Upper lobe of left lung (tissue), 6 donors: Measurements from ENCODE around the gene USP17L27. TPM values are rescaled to one million over a fixed set of nuclear protein-coding genes. Genes with fewer than 3 reads are reported as not detected.
"Not testable (repeated sequence)": the region's sequence is repeated elsewhere in the genome, so short reads cannot be mapped to it uniquely, and the experiment has no call there.

Experiments used
- ATAC-seq, 2 donors: fragments of 200-7000 bp; cut with Tn5 transposase; one replicate each; pipeline ENCODE4 v1.9.1; 2022; ENCODE audit warnings: mild to moderate bottlenecking in 2 of 2, moderate library complexity in 2 of 2; ENCODE audit not compliant: low FRiP score in 2 of 2
- DNase-seq, 2 donors: peaks; one replicate each; pipeline ENCODE4 v3.0.0-alpha.2; 2019 to 2020
- H3K27ac ChIP-seq, 4 donors: fragments of 200-600 bp; sonication (generic); one replicate each; pipeline ENCODE4 v1.5.1; 2016 to 2019
- H3K27me3 ChIP-seq, 4 donors: fragments of 200-600 bp; sonication (generic); one replicate each; pipeline ENCODE4 v1.5.1; 2017 to 2019
- H3K36me3 ChIP-seq, 4 donors: fragments of 200-600 bp; sonication (generic); one replicate each; pipeline ENCODE4 v1.5.1; 2016 to 2019
- H3K4me1 ChIP-seq, 4 donors: fragments of 200-600 bp; sonication (generic); one replicate each; pipeline ENCODE4 v1.5.1; 2018 to 2019
- H3K4me3 ChIP-seq, 4 donors: fragments of 200-600 bp; sonication (generic); one replicate each; pipeline ENCODE4 v1.5.1; 2017 to 2019; ENCODE audit warnings: mild to moderate bottlenecking in 2 of 4, moderate library complexity in 1 of 4
- H3K9me3 ChIP-seq, 4 donors: fragments of 200-600 bp; sonication (generic); one replicate each; pipeline ENCODE4 v1.5.1; 2018 to 2019
- WGBS, 2 donors: methylation state at CpG; one replicate each; pipeline ENCODE4 v1.1.5; 2017 to 2018; 5-methylcytosine and 5-hydroxymethylcytosine counted together
- total RNA-seq, 6 donors: library from RNA; depleted of rRNA in 4 of 6; stranded (reverse); fragments of >200 nt in 4 of 6; gene quantifications; one replicate each; pipeline versions ENCODE4 v1.1.0 to v1.2.1, GENCODE V29; 2016 to 2021
- donor health status: DM: no; HTN: no; CAD: no; lungs with moderate emphysema.
- donor health status: DM: no; HTN: yes; CAD: no; lungs with severe emphysema.

The USP17L27 gene, protein sequence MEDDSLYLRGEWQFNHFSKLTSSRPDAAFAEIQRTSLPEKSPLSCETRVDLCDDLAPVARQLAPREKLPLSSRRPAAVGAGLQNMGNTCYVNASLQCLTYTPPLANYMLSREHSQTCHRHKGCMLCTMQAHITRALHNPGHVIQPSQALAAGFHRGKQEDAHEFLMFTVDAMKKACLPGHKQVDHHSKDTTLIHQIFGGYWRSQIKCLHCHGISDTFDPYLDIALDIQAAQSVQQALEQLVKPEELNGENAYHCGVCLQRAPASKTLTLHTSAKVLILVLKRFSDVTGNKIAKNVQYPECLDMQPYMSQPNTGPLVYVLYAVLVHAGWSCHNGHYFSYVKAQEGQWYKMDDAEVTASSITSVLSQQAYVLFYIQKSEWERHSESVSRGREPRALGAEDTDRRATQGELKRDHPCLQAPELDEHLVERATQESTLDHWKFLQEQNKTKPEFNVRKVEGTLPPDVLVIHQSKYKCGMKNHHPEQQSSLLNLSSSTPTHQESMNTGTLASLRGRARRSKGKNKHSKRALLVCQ
- total RNA-seq: not detected

DNA sequence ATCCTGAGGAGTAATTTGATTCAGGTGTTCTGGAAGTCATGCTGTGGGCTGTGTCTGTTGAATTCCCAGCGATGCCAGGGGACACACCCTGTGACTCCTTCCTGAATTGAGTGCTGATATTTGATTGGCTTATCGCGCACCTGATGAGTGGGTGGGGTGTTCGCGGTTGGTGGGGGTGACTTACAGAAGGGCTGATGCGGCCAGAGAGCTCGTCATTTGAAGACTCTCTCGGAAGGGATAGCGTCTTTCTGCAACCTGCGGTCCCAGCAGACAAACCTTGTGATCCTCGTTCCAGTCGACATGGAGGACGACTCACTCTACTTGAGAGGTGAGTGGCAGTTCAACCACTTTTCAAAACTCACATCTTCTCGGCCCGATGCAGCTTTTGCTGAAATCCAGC is at the start of gene USP17L27:
TSS of gene USP17L27 (plus strand) at position 301 of the 400 bp plus-strand sequence. CDS start at position 301, 0 bp downstream.
- H3K4me1 ChIP-seq, H3K27ac ChIP-seq, H3K27me3 ChIP-seq, H3K9me3 ChIP-seq, H3K36me3 ChIP-seq, DNase-seq, H3K4me3 ChIP-seq, ATAC-seq: not testable (repeated sequence)
- WGBS, 2 donors: no CpG with 5 or more reads among the region's 15 CpGs

DNA sequence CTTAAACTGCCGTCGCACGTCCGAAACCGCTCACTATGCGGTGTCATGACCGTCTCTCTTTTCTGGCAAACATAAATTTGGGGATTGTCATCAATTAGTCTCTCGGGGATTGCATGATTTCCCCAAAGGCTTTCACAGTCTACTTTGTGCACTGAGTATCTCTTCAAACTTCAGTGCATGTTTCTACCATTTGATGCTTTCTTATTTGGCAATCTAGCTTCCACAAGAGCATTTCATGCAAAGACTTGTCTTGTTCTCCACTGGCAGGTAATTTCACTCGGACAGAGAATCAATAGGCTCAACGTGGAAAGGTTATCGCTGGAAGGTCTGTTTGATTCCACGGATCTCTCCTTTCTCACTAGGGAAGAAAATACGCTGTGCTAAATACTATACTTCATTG is 19.8 kb upstream of the USP17L27 start:
- not testable (repeated sequence) for H3K36me3 ChIP-seq, ATAC-seq, H3K4me3 ChIP-seq, H3K27me3 ChIP-seq, H3K27ac ChIP-seq, DNase-seq, H3K9me3 ChIP-seq, H3K4me1 ChIP-seq
- 88 to 89% methylated on average over 4 to 5 of the region's 13 CpGs for WGBS, 2 donors

DNA sequence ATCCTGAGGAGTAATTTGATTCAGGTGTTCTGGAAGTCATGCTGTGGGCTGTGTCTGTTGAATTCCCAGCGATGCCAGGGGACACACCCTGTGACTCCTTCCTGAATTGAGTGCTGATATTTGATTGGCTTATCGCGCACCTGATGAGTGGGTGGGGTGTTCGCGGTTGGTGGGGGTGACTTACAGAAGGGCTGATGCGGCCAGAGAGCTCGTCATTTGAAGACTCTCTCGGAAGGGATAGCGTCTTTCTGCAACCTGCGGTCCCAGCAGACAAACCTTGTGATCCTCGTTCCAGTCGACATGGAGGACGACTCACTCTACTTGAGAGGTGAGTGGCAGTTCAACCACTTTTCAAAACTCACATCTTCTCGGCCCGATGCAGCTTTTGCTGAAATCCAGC is 19.1 kb upstream of the USP17L27 start, which contains the start of gene USP17L24:
TSS of gene USP17L24 (plus strand) at position 301 of the 400 bp plus-strand sequence. CDS start at position 301, 0 bp downstream.
- WGBS, 2 donors: no CpG with 5 or more reads among the region's 15 CpGs
- not testable (repeated sequence) for H3K27ac ChIP-seq, H3K4me3 ChIP-seq, H3K36me3 ChIP-seq, ATAC-seq, H3K4me1 ChIP-seq, H3K9me3 ChIP-seq, DNase-seq, H3K27me3 ChIP-seq

DNA sequence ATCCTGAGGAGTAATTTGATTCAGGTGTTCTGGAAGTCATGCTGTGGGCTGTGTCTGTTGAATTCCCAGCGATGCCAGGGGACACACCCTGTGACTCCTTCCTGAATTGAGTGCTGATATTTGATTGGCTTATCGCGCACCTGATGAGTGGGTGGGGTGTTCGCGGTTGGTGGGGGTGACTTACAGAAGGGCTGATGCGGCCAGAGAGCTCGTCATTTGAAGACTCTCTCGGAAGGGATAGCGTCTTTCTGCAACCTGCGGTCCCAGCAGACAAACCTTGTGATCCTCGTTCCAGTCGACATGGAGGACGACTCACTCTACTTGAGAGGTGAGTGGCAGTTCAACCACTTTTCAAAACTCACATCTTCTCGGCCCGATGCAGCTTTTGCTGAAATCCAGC is 14.3 kb upstream of the USP17L27 start, which contains the start of gene USP17L25:
TSS of gene USP17L25 (plus strand) at position 301 of the 400 bp plus-strand sequence. CDS start at position 301, 0 bp downstream.
- not testable (repeated sequence) for H3K27me3 ChIP-seq, H3K27ac ChIP-seq, H3K4me1 ChIP-seq, ATAC-seq, H3K4me3 ChIP-seq, H3K9me3 ChIP-seq, DNase-seq, H3K36me3 ChIP-seq
- WGBS, 2 donors: no CpG with 5 or more reads among the region's 15 CpGs

DNA sequence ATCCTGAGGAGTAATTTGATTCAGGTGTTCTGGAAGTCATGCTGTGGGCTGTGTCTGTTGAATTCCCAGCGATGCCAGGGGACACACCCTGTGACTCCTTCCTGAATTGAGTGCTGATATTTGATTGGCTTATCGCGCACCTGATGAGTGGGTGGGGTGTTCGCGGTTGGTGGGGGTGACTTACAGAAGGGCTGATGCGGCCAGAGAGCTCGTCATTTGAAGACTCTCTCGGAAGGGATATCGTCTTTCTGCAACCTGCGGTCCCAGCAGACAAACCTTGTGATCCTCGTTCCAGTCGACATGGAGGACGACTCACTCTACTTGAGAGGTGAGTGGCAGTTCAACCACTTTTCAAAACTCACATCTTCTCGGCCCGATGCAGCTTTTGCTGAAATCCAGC is 9.6 kb upstream of the USP17L27 start, which contains the start of gene USP17L26:
TSS of gene USP17L26 (plus strand) at position 301 of the 400 bp plus-strand sequence. CDS start at position 301, 0 bp downstream.
- H3K27ac ChIP-seq, ATAC-seq, H3K36me3 ChIP-seq, H3K4me1 ChIP-seq, DNase-seq, H3K9me3 ChIP-seq, H3K4me3 ChIP-seq, H3K27me3 ChIP-seq: not testable (repeated sequence)
- WGBS, 2 donors: no CpG with 5 or more reads among the region's 15 CpGs

DNA sequence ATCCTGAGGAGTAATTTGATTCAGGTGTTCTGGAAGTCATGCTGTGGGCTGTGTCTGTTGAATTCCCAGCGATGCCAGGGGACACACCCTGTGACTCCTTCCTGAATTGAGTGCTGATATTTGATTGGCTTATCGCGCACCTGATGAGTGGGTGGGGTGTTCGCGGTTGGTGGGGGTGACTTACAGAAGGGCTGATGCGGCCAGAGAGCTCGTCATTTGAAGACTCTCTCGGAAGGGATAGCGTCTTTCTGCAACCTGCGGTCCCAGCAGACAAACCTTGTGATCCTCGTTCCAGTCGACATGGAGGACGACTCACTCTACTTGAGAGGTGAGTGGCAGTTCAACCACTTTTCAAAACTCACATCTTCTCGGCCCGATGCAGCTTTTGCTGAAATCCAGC is 4.8 kb upstream of the USP17L27 start, which contains the start of gene USP17L5:
TSS of gene USP17L5 (plus strand) at position 301 of the 400 bp plus-strand sequence. CDS start at position 301, 0 bp downstream.
- not testable (repeated sequence) for H3K4me1 ChIP-seq, H3K4me3 ChIP-seq, H3K27ac ChIP-seq, ATAC-seq, H3K27me3 ChIP-seq, H3K9me3 ChIP-seq, DNase-seq, H3K36me3 ChIP-seq
- no CpG with 5 or more reads among the region's 15 CpGs for WGBS, 2 donors

DNA sequence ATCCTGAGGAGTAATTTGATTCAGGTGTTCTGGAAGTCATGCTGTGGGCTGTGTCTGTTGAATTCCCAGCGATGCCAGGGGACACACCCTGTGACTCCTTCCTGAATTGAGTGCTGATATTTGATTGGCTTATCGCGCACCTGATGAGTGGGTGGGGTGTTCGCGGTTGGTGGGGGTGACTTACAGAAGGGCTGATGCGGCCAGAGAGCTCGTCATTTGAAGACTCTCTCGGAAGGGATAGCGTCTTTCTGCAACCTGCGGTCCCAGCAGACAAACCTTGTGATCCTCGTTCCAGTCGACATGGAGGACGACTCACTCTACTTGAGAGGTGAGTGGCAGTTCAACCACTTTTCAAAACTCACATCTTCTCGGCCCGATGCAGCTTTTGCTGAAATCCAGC is 4.6 kb downstream of the USP17L27 start, which contains the start of gene USP17L28:
TSS of gene USP17L28 (plus strand) at position 301 of the 400 bp plus-strand sequence. CDS start at position 301, 0 bp downstream.
- not testable (repeated sequence) for H3K9me3 ChIP-seq, H3K4me1 ChIP-seq, H3K27me3 ChIP-seq, ATAC-seq, H3K4me3 ChIP-seq, H3K27ac ChIP-seq, DNase-seq, H3K36me3 ChIP-seq
- no CpG with 5 or more reads among the region's 15 CpGs for WGBS, 2 donors

DNA sequence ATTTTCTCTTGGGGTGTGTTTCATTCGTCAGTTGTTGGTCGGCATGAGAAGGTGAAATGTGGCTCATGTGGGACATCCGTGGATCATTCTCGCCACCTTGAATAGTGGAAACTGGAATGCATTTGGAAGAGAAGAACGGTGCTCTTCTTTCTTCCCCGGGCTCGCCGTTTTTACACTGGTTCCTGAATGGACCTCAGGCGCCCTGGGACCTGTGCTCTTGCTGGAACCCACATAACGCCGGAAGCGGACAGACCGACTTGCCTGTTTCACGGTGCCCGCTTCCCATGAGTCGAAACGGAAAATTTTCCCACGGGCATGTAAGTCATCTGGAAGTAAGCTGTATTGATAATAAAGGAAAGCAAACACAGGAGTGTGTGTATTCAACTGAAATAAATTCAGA is 6.9 kb downstream of the USP17L27 start:
- H3K27ac ChIP-seq, H3K36me3 ChIP-seq, ATAC-seq, DNase-seq, H3K27me3 ChIP-seq, H3K4me3 ChIP-seq, H3K9me3 ChIP-seq, H3K4me1 ChIP-seq: not testable (repeated sequence)
- no CpG with 5 or more reads among the region's 18 CpGs for WGBS, 2 donors

DNA sequence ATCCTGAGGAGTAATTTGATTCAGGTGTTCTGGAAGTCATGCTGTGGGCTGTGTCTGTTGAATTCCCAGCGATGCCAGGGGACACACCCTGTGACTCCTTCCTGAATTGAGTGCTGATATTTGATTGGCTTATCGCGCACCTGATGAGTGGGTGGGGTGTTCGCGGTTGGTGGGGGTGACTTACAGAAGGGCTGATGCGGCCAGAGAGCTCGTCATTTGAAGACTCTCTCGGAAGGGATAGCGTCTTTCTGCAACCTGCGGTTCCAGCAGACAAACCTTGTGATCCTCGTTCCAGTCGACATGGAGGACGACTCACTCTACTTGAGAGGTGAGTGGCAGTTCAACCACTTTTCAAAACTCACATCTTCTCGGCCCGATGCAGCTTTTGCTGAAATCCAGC is 9.4 kb downstream of the USP17L27 start, which contains the start of gene USP17L29:
TSS of gene USP17L29 (plus strand) at position 301 of the 400 bp plus-strand sequence. CDS start at position 301, 0 bp downstream.
- not testable (repeated sequence) for H3K9me3 ChIP-seq, H3K4me3 ChIP-seq, H3K36me3 ChIP-seq, ATAC-seq, H3K27me3 ChIP-seq, DNase-seq, H3K27ac ChIP-seq, H3K4me1 ChIP-seq
- no CpG with 5 or more reads among the region's 15 CpGs for WGBS, 2 donors

DNA sequence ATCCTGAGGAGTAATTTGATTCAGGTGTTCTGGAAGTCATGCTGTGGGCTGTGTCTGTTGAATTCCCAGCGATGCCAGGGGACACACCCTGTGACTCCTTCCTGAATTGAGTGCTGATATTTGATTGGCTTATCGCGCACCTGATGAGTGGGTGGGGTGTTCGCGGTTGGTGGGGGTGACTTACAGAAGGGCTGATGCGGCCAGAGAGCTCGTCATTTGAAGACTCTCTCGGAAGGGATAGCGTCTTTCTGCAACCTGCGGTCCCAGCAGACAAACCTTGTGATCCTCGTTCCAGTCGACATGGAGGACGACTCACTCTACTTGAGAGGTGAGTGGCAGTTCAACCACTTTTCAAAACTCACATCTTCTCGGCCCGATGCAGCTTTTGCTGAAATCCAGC is 18.9 kb downstream of the USP17L27 start, which contains the start of gene USP17L30:
TSS of gene USP17L30 (plus strand) at position 301 of the 400 bp plus-strand sequence. CDS start at position 301, 0 bp downstream.
- ATAC-seq, DNase-seq, H3K27me3 ChIP-seq, H3K27ac ChIP-seq, H3K4me3 ChIP-seq, H3K36me3 ChIP-seq, H3K9me3 ChIP-seq, H3K4me1 ChIP-seq: not testable (repeated sequence)
- WGBS, 2 donors: no CpG with 5 or more reads among the region's 15 CpGs

DNA sequence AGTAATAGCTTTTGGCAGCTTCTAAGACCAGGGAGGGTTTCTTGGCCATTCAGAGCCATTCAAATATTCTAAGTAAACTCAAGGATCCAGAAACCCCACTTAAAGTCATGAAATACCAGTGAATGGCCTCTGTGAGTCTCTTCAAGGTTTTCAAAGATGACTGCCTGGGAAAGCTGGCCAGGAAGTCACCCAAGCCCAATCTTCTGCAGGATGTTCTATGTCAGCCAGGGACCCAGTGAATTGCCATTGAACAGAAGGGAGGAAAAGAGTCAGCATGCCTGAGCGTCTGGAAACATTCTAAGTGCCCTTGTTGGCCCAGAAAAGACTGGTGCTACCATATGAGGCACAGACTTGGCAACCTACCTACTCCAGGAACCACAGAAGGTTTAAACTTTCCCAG is 35.9 kb downstream of the USP17L27 start:
- not testable (repeated sequence) for H3K9me3 ChIP-seq, H3K4me1 ChIP-seq, H3K36me3 ChIP-seq, ATAC-seq, H3K27ac ChIP-seq, H3K4me3 ChIP-seq, DNase-seq, H3K27me3 ChIP-seq
- 36 to 38% methylated on average over 1 of the region's 1 CpG for WGBS, 2 donors
